HepG2 (cell line): ENCODE data around the gene CAP2. TPM values are rescaled to one million over a fixed set of nuclear protein-coding genes. Genes with fewer than 3 reads are reported as not detected.

Experiments used
- ARID4A ChIP-seq: sonication (generic); formaldehyde crosslinking; IDR thresholded peaks from 2 replicates; pipeline ENCODE4 v1.5.0; 2020; ENCODE audit warnings: mild to moderate bottlenecking, missing genetic modification reagents, borderline replicate concordance
- ATF2 ChIP-seq: sonication (generic); formaldehyde crosslinking; IDR thresholded peaks from 2 replicates; pipeline ENCODE4 v1.4.0; 2020; ENCODE audit warnings: missing genetic modification reagents
- NAIF1 ChIP-seq: sonication (generic); formaldehyde crosslinking; IDR thresholded peaks from 2 replicates; pipeline ENCODE4 v1.5.0; 2020; ENCODE audit warnings: mild to moderate bottlenecking, missing genetic modification reagents, borderline replicate concordance
- SMARCE1 ChIP-seq: fragments of 450-650 bp; IDR thresholded peaks from 2 replicates; pipeline ENCODE4 v1.6.1; 2017; ENCODE audit warnings: borderline replicate concordance
- ZC3H13 ChIP-seq: sonication (generic); formaldehyde crosslinking; IDR thresholded peaks from 2 replicates; pipeline ENCODE4 v1.8.1; 2023; ENCODE audit warnings: mild to moderate bottlenecking, missing genetic modification reagents, moderate library complexity
- ZNF329 ChIP-seq: sonication (generic); formaldehyde crosslinking; IDR thresholded peaks from 2 replicates; pipeline ENCODE4 v1.9.0; 2021; ENCODE audit warnings: low read depth, mild to moderate bottlenecking, missing genetic modification reagents
- ZNF335 ChIP-seq: sonication (generic); formaldehyde crosslinking; IDR thresholded peaks from 2 replicates; pipeline ENCODE4 v1.4.0; 2020; ENCODE audit warnings: missing genetic modification reagents
- ZNF839 ChIP-seq: sonication (generic); formaldehyde crosslinking; IDR thresholded peaks from 2 replicates; pipeline ENCODE4 v1.4.0; 2020; ENCODE audit warnings: missing genetic modification reagents, mild to moderate bottlenecking, borderline replicate concordance
- polyA plus RNA-seq, 8 experiments: library from polyadenylated mRNA; depleted of rRNA in 3 of 8; stranded (reverse) in 7 of 8; unstranded in 1 of 8; fragments of >200 nt; fragmentation: Illumina TruSeq in 4 of 8; extraction: Trizol in 4 of 8; gene quantifications; 2 replicates each; pipeline versions ENCODE4 v1.2.1 to v1.2.3, GENCODE V29; 2011 to 2016; ENCODE audit warnings: low read depth in 4 of 8, missing spikeins in 1 of 8, mixed read lengths in 1 of 8; ENCODE audit not compliant: insufficient read depth in 1 of 8
- total RNA-seq, 5 experiments: library from RNA; depleted of rRNA; stranded (reverse); fragments of >200 nt; fragmentation: Illumina TruSeq; extraction: Trizol; gene quantifications; 2 replicates each; pipeline ENCODE4 v1.2.3, GENCODE V29; 2016; ENCODE audit warnings: low read depth in 1 of 5

Gene CAP2
- total and polyA plus RNA-seq, 2 of the 13 experiments (the other 11 are each of a cell fraction or from before 2014, with no cell fraction given) = 7.9 to 53.1 TPM

GRCh38 chr6:17583811-17584210 is 190.4 kb downstream of the CAP2 start (continued):
- TF ChIP-seq ZNF335 (CRISPR knock-in tag) (0 out of 2 replicates have a peak, but pooled peaks have one; percentile 15), SMARCE1 (no peak), ZNF839 (CRISPR knock-in tag) (no peak), ARID4A (CRISPR knock-in tag) (no peak), NAIF1 (CRISPR knock-in tag) (no peak), ATF2 (no peak), ZNF329 (no peak), ZC3H13 (no peak)
